Ramos (cell line): ENCODE results near the gene ZFP14.
"Not testable (repeated sequence)": the region's sequence is repeated elsewhere in the genome, so short reads cannot be mapped to it uniquely, and the experiment has no call there.

ENCODE experiments used
- in situ Hi-C: fragments of 300-500 bp; cut with MboI; formaldehyde crosslinking; loops from one replicate; pipeline ENCODE4 v1.14.3; 2022; ENCODE audit warnings: low sequenced_read_pairs; ENCODE audit not compliant: unreplicated experiment

Gene ZFP14

GRCh38 chr19:36331353-36332228 is 47.4 kb downstream of the ZFP14 start:
- in situ Hi-C loops = no loop called here

GRCh38 chr19:36330216-36330615 is 48.8 kb downstream of the ZFP14 start:
- in situ Hi-C loops = no loop called here

GRCh38 chr19:36329534-36329933 is 49.5 kb downstream of the ZFP14 start:
- in situ Hi-C loops = not testable (repeated sequence)

GRCh38 chr19:36326649-36327048 is 52.4 kb downstream of the ZFP14 start:
- in situ Hi-C loops = not testable (repeated sequence)

GRCh38 chr19:36315164-36315563 is 63.8 kb downstream of the ZFP14 start:
- in situ Hi-C loops = not testable (repeated sequence)

- in situ Hi-C loops = not testable (repeated sequence)
Measured at GRCh38 chr19:36314053-36314452, 64.9 kb downstream of the ZFP14 start.

- in situ Hi-C loops = not testable (repeated sequence)
Measured at GRCh38 chr19:36311098-36311760, 67.8 kb downstream of the ZFP14 start.

GRCh38 chr19:36310416-36310990 is 68.5 kb downstream of the ZFP14 start:
- in situ Hi-C loops = not testable (repeated sequence)

GRCh38 chr19:36309759-36310158 is 69.2 kb downstream of the ZFP14 start:
- in situ Hi-C loops = not testable (repeated sequence)

GRCh38 chr19:36309309-36309708 is 69.7 kb downstream of the ZFP14 start:
- in situ Hi-C loops = not testable (repeated sequence)

- in situ Hi-C loops = not testable (repeated sequence)
Measured at GRCh38 chr19:36292317-36292716, 86.7 kb downstream of the ZFP14 start.
